GM21381 (cell line): Measurements from ENCODE around the gene NSMCE1.
"Not testable (repeated sequence)": the region's sequence is repeated elsewhere in the genome, so short reads cannot be mapped to it uniquely, and the experiment has no call there.

Source experiments
- ATAC-seq: cut with Tn5 transposase; IDR thresholded peaks from one replicate; pipeline ENCODE4 v1.9.1; 2021; ENCODE audit warnings: mild to moderate bottlenecking, moderate library complexity; ENCODE audit not compliant: unreplicated experiment

The NSMCE1 gene

DNA sequence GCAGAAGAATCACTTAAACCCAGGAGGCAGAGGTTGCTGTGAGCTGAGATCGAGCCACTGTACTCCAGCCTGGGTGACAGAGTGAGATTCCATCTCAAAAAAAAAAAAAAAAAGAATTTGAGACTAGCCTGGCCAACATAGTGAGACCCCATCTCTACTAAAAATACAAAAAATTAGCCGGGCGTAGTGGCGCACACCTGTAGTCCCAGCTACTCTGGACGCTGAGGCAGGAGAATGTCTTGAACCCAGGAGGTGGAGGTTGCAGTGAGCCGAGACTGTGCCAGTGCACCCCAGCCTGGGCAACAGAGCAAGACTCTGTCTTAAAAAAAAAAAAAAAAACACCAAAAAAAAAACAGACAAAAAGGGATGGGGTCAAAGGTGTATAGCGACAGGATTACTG lies 4.1 kb upstream of the NSMCE1 start:
- ATAC-seq = not testable (repeated sequence)

GRCh38 chr16:27272076-27272475 lies 3.5 kb upstream of the NSMCE1 start:
- no peak for ATAC-seq

GRCh38 chr16:27270349-27270748 lies 1.8 kb upstream of the NSMCE1 start:
- no peak for ATAC-seq

DNA sequence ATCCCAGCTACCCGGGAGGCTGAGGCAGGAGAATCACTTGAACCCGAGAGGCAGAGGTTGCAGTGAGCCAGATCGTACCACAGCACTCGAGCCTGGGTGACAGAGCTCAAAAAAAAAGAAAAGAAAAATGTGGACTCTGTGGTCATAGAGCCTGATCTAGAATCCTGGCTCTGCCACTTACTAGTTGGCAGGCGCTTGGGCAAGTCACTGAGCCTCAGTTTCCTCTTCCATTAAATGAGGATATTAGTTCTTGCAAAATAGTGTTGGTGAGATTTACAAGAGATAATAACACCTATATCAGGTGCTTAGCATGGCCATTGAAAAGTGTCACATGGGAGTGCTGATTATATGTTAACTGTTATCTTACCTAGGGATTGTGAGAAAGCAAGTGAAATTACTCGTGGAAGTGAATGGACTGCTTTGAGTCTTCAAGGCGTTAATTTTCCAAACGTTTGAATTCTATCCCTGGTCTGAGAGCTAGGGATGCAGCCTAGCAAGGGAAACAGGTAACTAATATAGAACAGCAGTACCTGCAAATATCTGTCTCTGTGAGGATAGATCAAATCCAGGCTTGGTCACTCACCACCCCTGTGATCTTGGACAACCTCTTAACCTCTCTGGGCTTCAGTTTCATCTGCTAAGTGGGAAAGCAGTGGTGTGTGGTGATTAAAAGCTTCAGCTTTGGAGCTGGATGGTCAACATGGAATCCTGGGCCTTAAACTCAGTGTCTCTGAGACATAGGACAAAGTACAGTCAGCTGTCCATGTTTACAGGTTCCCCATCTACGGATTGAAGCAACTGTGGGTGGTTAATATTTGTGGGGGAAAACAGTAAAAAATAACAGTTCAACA lies 953 bp upstream of the NSMCE1 start:
- ATAC-seq = no peak

DNA sequence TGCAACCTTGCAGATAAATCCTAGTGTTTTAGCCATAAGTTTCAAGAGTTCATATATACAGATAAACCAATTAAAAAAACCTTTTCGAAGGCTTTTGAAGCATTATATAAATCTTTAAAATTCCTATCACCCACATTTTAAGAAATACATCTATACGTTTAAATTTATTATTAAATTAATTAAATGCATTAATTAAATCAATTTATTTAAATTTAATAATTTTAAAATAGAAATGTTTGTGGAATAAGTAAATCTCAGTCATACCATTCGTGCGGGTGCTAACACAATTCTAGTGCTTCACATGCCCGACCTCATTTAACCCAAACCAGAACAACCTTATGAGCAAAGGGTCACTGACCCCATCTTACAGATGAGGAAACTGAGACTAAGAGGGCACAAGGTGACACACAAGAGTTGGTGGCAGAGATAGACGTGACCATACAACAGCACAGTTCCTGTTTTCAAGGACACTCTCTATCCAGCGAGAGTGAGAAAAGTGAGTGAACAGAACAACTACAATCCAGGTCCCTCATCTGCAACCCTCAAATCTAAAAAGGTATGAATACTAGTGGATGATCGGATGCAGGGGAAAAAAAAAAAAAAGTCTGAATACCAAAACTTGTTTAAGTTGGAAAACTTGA lies 1.4 kb downstream of the NSMCE1 start:
- no peak for ATAC-seq

DNA sequence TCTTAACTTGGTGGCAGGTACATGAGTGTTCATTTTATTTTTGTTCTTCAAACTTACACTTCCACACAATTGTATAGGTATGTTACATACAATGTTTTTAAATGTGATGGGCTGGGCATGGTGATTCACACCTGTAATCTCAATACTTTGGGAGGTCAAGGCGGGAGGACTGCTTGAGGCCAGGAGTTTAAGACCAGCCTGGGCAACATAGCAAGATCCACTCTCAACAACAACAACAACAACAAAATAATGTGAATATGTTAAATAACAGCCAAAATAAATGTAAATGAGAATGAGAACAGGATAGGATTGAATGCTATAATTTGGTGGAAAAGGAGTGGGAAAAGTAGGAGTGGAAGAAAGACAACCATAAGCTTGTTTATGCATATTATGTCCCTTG lies 2.6 kb downstream of the NSMCE1 start:
- ATAC-seq = no peak

DNA sequence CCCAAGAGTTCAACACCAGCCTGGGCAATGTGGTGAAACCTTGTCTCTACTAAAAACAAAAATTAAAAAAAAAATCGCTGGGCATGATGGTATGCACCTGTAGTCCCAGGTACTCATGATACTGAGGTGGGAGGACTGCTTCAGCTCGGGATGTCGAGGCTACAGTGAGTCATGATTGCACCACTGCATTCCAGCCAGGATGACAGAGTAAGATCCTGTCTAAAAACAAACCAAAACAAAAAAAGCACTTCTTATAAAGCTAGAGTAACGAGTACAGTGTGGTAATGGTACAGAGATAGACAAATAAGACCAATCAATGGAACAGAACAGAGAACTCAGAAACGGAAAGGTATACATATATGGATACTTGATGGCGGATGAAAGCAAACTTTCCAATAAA lies 4.4 kb downstream of the NSMCE1 start:
- no peak for ATAC-seq

DNA sequence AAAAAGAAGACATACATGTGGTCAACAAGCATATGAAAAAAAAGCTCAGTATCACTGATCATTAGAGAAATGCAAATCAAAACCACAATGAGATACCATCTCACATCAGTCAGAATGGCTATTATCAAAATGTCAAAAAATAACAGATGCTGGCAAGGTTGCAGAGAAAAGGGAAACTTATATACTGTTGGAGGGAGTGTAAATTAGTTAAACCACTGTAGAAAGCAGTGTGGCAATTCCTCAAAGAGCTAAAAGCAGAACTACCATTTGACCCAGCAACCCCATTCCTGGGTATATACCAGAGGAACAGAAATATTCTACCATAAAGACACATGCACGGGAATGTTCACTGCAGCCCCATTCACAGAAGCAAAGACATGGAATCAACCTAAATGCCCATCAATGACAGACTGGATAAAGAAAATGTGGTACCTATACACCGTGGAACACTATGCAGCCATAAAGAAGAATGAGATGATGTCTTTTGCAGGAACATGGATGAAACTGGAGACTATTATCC lies 5.6 kb downstream of the NSMCE1 start:
- not testable (repeated sequence) for ATAC-seq

GRCh38 chr16:27259710-27260109 lies 8.9 kb downstream of the NSMCE1 start:
- ATAC-seq = no peak

DNA sequence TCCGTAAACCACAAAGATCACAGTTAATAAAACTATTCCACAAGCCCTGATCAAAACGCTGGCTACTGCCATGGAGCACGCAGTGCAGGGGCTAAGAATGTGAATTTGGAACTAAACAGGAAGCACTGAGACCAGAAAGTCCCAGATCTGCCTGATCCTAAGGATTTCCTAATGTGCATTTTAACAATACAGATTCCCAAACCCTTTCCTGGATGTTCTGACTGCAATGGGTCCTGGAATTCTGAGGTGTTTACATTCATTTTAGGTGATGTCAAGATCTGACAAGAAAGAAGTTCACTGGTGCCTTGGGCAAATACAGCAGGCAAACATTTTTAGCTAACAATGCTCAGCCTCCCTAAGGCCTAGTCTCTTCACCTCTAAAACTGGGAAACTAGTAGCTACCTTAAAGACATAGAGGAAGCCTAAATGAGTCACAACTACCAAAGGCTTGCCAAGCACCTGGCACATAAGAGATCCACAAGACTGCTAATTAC lies 10.3 kb downstream of the NSMCE1 start:
- ATAC-seq = no peak

DNA sequence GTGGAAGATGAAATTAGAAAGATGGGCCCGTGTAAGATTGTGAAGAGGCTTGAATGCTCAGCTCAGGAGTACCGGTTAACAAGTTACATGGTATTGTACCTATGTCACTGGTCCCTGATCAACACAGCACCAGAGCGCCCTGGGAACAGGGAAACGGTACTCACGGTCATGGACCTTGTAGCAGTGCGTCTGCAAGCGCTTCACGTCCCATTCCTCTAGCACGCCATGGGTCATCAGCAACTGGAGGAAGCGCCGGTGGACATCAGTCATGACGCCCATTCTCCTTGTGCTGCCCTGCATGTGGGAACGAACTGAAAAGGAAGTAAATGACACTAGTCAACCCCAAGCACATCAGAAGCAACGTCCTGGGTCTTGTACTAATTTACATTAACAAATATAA lies 11.3 kb downstream of the NSMCE1 start:
- no peak for ATAC-seq

DNA sequence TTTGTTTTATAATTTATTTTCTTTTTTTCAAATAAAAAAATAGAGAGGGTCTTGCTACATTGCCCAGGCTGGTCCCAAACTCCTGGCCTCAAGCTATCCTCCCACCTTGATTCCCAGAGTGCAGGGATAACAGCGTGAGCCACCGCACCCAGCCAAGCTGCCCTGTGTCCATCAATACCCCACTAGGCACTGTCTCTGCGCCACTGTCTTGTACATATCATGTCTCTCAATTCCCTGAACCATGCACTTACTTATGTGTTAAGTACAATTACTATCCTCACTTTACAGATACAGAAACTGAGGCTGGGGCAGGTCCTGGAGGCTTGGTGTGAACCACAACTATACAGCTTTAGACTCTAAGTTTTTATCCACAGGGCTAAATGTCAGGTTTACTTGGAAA lies 11.7 kb downstream of the NSMCE1 start:
- no peak for ATAC-seq

DNA sequence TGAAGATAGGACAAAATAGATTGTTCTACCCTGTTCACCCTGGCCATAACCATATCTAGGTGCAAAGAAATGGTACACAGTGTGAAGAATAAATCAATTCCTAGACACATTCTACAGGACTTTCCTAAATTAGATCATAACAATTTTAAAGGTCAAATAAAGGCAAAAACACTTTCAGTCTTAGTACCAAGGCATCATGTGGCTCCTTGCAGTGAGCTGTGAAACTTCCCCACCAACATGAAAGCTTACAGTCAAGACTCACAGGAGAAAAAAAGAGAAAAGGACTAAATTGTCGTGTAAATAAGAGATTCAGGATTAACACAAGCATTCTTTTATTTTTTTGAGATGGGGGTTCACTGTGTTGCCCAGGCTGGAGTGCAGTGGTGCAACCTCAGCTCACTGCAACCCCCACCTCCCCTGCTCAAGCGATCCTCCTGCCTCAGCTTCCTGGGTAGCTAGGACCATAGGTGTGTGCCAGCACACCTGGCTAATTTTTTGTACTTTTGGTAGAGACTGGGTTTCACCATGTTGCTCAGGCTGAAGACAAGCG lies 14.2 kb downstream of the NSMCE1 start:
- peak; percentile 71 for ATAC-seq

DNA sequence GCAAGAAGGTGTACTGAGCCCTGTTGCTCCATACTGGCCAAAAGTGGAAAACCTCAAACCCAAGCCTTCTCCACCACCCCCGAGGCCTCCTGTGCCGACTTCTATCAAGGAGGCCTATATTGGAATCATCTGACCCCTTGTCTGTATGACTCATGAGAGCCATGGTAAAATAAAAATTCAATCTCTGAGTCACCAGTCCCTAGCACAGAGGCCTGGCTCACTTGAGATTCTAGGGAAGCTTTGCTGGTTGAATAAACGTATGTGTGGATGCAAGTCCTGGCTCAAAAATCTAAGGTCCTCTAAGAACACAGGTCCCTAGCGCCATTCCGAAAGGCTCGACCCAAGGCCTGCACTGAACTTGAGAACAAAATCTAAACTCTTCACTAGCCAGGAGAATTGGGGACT lies 15.0 kb downstream of the NSMCE1 start:
- no peak for ATAC-seq

GRCh38 chr16:27252206-27252585 lies 16.4 kb downstream of the NSMCE1 start:
- no peak for ATAC-seq

DNA sequence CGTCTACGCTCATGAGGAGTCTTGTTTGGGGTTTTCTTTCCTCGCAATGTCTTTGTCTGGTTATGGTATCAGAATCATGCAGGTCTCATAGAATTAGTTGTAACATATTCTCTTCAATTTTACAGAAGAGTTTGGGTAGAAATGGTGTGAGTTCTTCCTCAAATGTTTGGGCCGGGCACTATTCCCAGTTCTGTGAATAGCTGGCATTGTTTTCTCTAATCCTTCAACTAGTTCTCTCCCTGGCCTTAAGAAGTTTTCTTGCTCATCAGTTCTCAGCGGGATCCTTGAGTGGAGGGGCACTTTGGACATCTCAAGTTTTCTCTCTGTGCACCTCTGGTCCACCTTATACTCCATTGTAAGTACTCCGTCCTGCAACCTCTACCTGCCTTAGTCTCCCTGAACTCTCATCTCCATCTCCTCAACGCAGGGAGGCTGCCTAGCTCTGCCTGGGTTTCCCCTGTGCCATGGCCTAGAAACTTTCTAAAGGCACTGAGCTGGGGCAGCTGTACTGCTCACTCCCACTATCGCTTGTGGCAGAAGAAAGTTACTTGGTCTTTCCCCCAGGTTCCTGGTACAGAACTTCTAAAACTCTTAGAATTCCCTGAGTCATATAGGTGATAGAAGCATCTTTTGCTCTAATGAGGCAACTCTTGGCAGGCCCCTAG lies 16.9 kb downstream of the NSMCE1 start:
- ATAC-seq = no peak

DNA sequence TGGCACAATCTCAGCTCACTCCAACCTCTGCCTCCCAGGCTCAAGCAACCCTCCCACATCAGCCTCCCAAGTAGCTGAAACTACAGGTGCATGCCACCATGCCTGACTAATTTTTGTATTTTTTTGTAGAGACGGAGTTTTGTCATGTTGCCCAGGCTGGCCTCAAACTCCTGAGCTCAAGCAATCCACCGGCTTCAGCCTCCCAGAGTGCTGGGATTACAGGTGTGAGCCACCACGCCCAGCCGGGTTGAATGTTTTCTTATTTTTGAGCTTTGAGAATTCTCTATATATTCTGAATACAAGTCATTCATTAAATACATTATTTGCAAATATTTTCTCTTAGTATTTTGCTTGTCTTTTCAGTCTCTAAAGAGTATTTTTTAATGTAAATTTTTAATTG lies 19.7 kb downstream of the NSMCE1 start:
- ATAC-seq = not testable (repeated sequence)

- no peak for ATAC-seq
Observed at GRCh38 chr16:27248036-27248435, 20.5 kb downstream of the NSMCE1 start.

DNA sequence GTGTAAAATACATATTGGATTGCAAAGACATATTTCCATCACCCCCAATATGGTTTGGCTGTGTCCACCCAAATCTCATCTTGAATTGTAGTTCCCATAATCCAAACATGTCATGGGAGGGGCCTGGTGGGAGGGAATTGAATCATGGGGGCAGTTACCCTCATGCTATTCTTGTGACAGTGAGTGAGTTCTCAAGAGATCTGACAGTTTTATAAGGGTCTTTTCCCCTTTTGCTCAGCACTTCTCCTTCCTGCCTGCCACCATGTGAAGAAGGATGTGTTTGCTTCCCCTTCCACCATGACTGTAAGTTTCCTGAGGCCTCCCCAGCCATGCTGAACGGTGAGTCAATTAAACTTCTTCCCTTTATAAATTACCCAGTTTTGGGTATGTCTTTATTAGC lies 21.5 kb downstream of the NSMCE1 start:
- not testable (repeated sequence) for ATAC-seq

GRCh38 chr16:27246439-27246838 lies 22.1 kb downstream of the NSMCE1 start:
- no peak for ATAC-seq
